Activated T-cell treated with anti-CD3 and anti-CD28 coated beads for 24 hours (primary cell): ENCODE results near the gene NAP1L1.
A peak's percentile ranks its signal among the peaks of the same experiment; 100 is the strongest.

Experiments
- DNase-seq: peaks from one replicate; pipeline ENCODE4 v3.0.0-alpha.2; 2020; ENCODE audit warnings: low read depth

NAP1L1 gene

GRCh38 chr12:76083904-76084862, at the start of gene NAP1L1:
NAP1L1 (minus strand) TSS chr12:76084685; CDS start chr12:76074219, 10,466 bp downstream.
- peak; percentile 95 for DNase-seq

- DNase-seq = no peak
Observed at GRCh38 chr12:76127588-76127987, 43.1 kb upstream of the NAP1L1 start.

- no peak for DNase-seq
Observed at GRCh38 chr12:76124456-76124855, 40.0 kb upstream of the NAP1L1 start.

- no peak for DNase-seq
Observed at GRCh38 chr12:76123259-76124212, 39.1 kb upstream of the NAP1L1 start.

GRCh38 chr12:76119887-76120286, 35.4 kb upstream of the NAP1L1 start:
- no peak for DNase-seq

GRCh38 chr12:76117751-76118150, 33.3 kb upstream of the NAP1L1 start:
- no peak for DNase-seq

- DNase-seq = no peak
Observed at GRCh38 chr12:76117067-76117691, 32.7 kb upstream of the NAP1L1 start.

- DNase-seq = no peak
Observed at GRCh38 chr12:76113800-76114757, 29.6 kb upstream of the NAP1L1 start.

GRCh38 chr12:76111209-76111749, 26.8 kb upstream of the NAP1L1 start:
- no peak for DNase-seq

- no peak for DNase-seq
Observed at GRCh38 chr12:76109879-76110278, 25.4 kb upstream of the NAP1L1 start.

GRCh38 chr12:76108356-76108755, 23.9 kb upstream of the NAP1L1 start:
- no peak for DNase-seq

GRCh38 chr12:76106631-76107030, 22.1 kb upstream of the NAP1L1 start:
- no peak for DNase-seq

- no peak for DNase-seq
Observed at GRCh38 chr12:76103958-76104357, 19.5 kb upstream of the NAP1L1 start.

GRCh38 chr12:76101739-76102385, 17.4 kb upstream of the NAP1L1 start:
- DNase-seq = no peak

GRCh38 chr12:76096079-76096646, 11.7 kb upstream of the NAP1L1 start:
- no peak for DNase-seq

GRCh38 chr12:76094754-76095153, 10.3 kb upstream of the NAP1L1 start:
- no peak for DNase-seq

GRCh38 chr12:76091246-76091754, 6.8 kb upstream of the NAP1L1 start:
- DNase-seq = no peak

GRCh38 chr12:76085520-76085868, 1.0 kb upstream of the NAP1L1 start:
- DNase-seq = peak; percentile 44

- DNase-seq = no peak
Observed at GRCh38 chr12:76084863-76085519, 506 bp upstream of the NAP1L1 start.
